ENCODE data around the gene LPCAT1. TPM values are rescaled to one million over a fixed set of nuclear protein-coding genes. Genes with fewer than 3 reads are reported as not detected.

The LPCAT1 gene
- total RNA-seq, 1 donor from 2014 or later, result 108 TPM

GRCh38 chr5:1525624-1526189 lies 1.9 kb upstream of the LPCAT1 start:
- no peak overlapping the region for H3K27ac Mint-ChIP-seq

GRCh38 chr5:1524799-1525623 lies 1.3 kb upstream of the LPCAT1 start:
- H3K27ac ChIP-seq, result no peak overlapping the region
- H3K79me2 ChIP-seq (ENCODE audit: low read depth), result peaks cover 32% of the 10 kb centered on the region

More at GRCh38 chr5:1525624-1526189, 1.9 kb upstream of the LPCAT1 start:
- no peaks in the 10 kb centered on the region for H3K36me3 ChIP-seq
- Mint-ChIP-seq H3K4me3 (no peak overlapping the region), H3K4me1 (peaks cover 12% of the 10 kb centered on the region), H3K27me3 (ENCODE audit: insufficient read depth, low read depth) (peaks cover 9% of the 10 kb centered on the region), H3K9me3 (peaks cover 2% of the 10 kb centered on the region), H3K36me3 (peaks cover 4% of the 10 kb centered on the region)
- no peaks in the 10 kb centered on the region for H3K9me3 ChIP-seq (ENCODE audit: low read depth)
- no peak overlapping the region for H2AFZ ChIP-seq (replicated peaks)
- no peak overlapping the region for H3K9ac ChIP-seq
- H4K20me1 ChIP-seq (ENCODE audit: low read depth), result peaks cover 25% of the 10 kb centered on the region
- peaks cover 12% of the 10 kb centered on the region for H3K4me1 ChIP-seq
- H3K27me3 ChIP-seq, result peaks cover 11% of the 10 kb centered on the region
- H3K4me3 ChIP-seq, result no peak overlapping the region
- no peak for DNase-seq (ENCODE audit: low spot score)
- H3K4me2 ChIP-seq, result no peak overlapping the region
- no peak for TF ChIP-seq CTCF (IDR thresholded peaks at IDR 0.05)
- TF ChIP-seq EZH2phosphoT487 (IDR thresholded peaks at IDR 0.05), result no peak
- no peak for TF ChIP-seq EZH2 (IDR thresholded peaks at IDR 0.05)
- no peaks in the 10 kb centered on the region for H3F3A ChIP-seq (ENCODE audit: low read depth)
- H3K27ac ChIP-seq, result no peak overlapping the region
- peaks cover 27% of the 10 kb centered on the region for H3K79me2 ChIP-seq (ENCODE audit: low read depth)

GRCh38 chr5:1524481-1524798 lies 680 bp upstream of the LPCAT1 start:
- peaks cover 12% of the 10 kb centered on the region for H3K4me1 Mint-ChIP-seq
- peaks cover 2% of the 10 kb centered on the region for H3K9me3 Mint-ChIP-seq
- Histone ChIP-seq H3K27ac (no peak overlapping the region), H3K36me3 (no peaks in the 10 kb centered on the region), H3K4me1 (peaks cover 12% of the 10 kb centered on the region), H3K79me2 (ENCODE audit: low read depth) (peaks cover 38% of the 10 kb centered on the region), H3K4me2 (peak overlapping the region; percentile 76), H3K4me3 (peak overlapping the region; percentile 92), H3K27me3 (peaks cover 11% of the 10 kb centered on the region), H3K9ac (no peak overlapping the region), H3F3A (ENCODE audit: low read depth) (no peaks in the 10 kb centered on the region), H3K9me3 (ENCODE audit: low read depth) (no peaks in the 10 kb centered on the region), H2AFZ (replicated peaks) (peak overlapping the region; percentile 81), H4K20me1 (ENCODE audit: low read depth) (peaks cover 35% of the 10 kb centered on the region)
- H3K27me3 Mint-ChIP-seq (ENCODE audit: insufficient read depth, low read depth), result peaks cover 7% of the 10 kb centered on the region
- peaks cover 5% of the 10 kb centered on the region for H3K36me3 Mint-ChIP-seq
- no peak for DNase-seq (ENCODE audit: low spot score)
- H3K4me3 Mint-ChIP-seq, result peak overlapping the region; percentile 70
- H3K27ac Mint-ChIP-seq, result no peak overlapping the region
- no peak for TF ChIP-seq EZH2 (IDR thresholded peaks at IDR 0.05)
- TF ChIP-seq EZH2phosphoT487 (IDR thresholded peaks at IDR 0.05), result no peak
- no peak for TF ChIP-seq CTCF (IDR thresholded peaks at IDR 0.05)

More at GRCh38 chr5:1524799-1525623, 1.3 kb upstream of the LPCAT1 start:
- Histone ChIP-seq H3K36me3 (no peaks in the 10 kb centered on the region), H3K9ac (no peak overlapping the region), H4K20me1 (ENCODE audit: low read depth) (peaks cover 29% of the 10 kb centered on the region), H3K4me1 (peaks cover 12% of the 10 kb centered on the region), H2AFZ (replicated peaks) (no peak overlapping the region), H3K27me3 (peaks cover 11% of the 10 kb centered on the region), H3K4me3 (no peak overlapping the region), H3F3A (ENCODE audit: low read depth) (no peaks in the 10 kb centered on the region), H3K9me3 (ENCODE audit: low read depth) (no peaks in the 10 kb centered on the region), H3K4me2 (peak overlapping the region; percentile 76)
- Mint-ChIP-seq H3K9me3 (peaks cover 2% of the 10 kb centered on the region), H3K27me3 (ENCODE audit: insufficient read depth, low read depth) (peaks cover 8% of the 10 kb centered on the region), H3K4me1 (peaks cover 12% of the 10 kb centered on the region), H3K4me3 (peak overlapping the region; percentile 73), H3K27ac (no peak overlapping the region), H3K36me3 (peaks cover 4% of the 10 kb centered on the region)
- DNase-seq (ENCODE audit: low spot score), result no peak
- TF ChIP-seq CTCF (IDR thresholded peaks at IDR 0.05), result no peak

Data from neural progenitor cell (in vitro differentiated cells).